HEK293 (cell line): ENCODE data around the gene SLC29A3.

ENCODE experiments used
- CTCF ChIA-PET: fragments of 350-600 bp; formaldehyde crosslinking; extraction: SDS; loops from one replicate; lab custom pipeline; 2021; ENCODE audit warnings: antibody characterized with exemption; lab: Yijun Ruan, JAX
- POLR2A ChIA-PET: fragments of 300-600 bp; formaldehyde crosslinking; extraction: SDS; loops from one replicate; lab custom pipeline; 2020; ENCODE audit warnings: antibody characterized with exemption, inconsistent platforms; lab: Yijun Ruan, JAX
- H3K27ac ChIP-seq: fragments of 200-500 bp; sonication (Bioruptor generic); 2 replicates; pipeline ENCODE4 v1.5.1; 2014; ENCODE audit warnings: low read depth, low read length, control low read depth, inconsistent platforms; ENCODE audit errors: extremely low read depth
- H3K36me3 ChIP-seq, 2 experiments: fragments of 200-500 bp in 1 of 2; sonication (Bioruptor generic) in 1 of 2; 1 replicate in 1 of 2; 2 replicates in 1 of 2; pipeline ENCODE4 v1.5.1; 2014 to 2017; ENCODE audit warnings: inconsistent platforms in 2 of 2, low read length in 2 of 2; ENCODE audit not compliant: control insufficient read depth in 2 of 2, insufficient read depth in 1 of 2
- H3K4me1 ChIP-seq: fragments of 200-500 bp; sonication (Bioruptor generic); 2 replicates; pipeline ENCODE4 v1.5.1; 2014; ENCODE audit warnings: mild to moderate bottlenecking, low read length, inconsistent platforms; ENCODE audit not compliant: control insufficient read depth, insufficient read depth
- H3K4me3 ChIP-seq: 2 replicates; pipeline ENCODE4 v1.5.1; 2011; ENCODE audit warnings: low read depth, mild to moderate bottlenecking, control low read depth, low read length, moderate library complexity
- H3K9me3 ChIP-seq: fragments of 200-500 bp; sonication (Bioruptor generic); 2 replicates; pipeline ENCODE4 v1.5.1; 2014; ENCODE audit warnings: low read depth, low read length, inconsistent platforms; ENCODE audit not compliant: control insufficient read depth, insufficient read depth
- GFI1B ChIP-seq: fragments of 450-650 bp; formaldehyde crosslinking; IDR thresholded peaks from 2 replicates; pipeline ENCODE4 v1.5.1; 2016; ENCODE audit warnings: missing biosample characterization, missing genetic modification characterization
- HOXD13 ChIP-seq: sonication (generic); formaldehyde crosslinking; IDR thresholded peaks from 2 replicates; pipeline ENCODE4 v1.8.0; 2022; ENCODE audit warnings: missing genetic modification reagents, borderline replicate concordance
- PRDM1 ChIP-seq: fragments of 450-650 bp; formaldehyde crosslinking; IDR thresholded peaks from 2 replicates; pipeline ENCODE4; 2016; ENCODE audit warnings: missing biosample characterization, missing genetic modification characterization
- REST ChIP-seq: fragments of 450-650 bp; formaldehyde crosslinking; IDR thresholded peaks from 2 replicates; pipeline ENCODE4 v1.5.1; 2016; ENCODE audit warnings: missing biosample characterization, missing genetic modification characterization
- SP2 ChIP-seq: fragments of 450-650 bp; formaldehyde crosslinking; IDR thresholded peaks from 2 replicates; pipeline ENCODE4 v1.5.1; 2016; ENCODE audit warnings: missing biosample characterization, missing genetic modification characterization
- TRIM28 ChIP-seq: IDR thresholded peaks from 2 replicates; pipeline ENCODE4 v1.6.1; 2011; ENCODE audit warnings: low read length, control low read depth, borderline replicate concordance
- YY2 ChIP-seq: fragments of 450-650 bp; formaldehyde crosslinking; IDR thresholded peaks from 2 replicates; pipeline ENCODE4 v1.5.1; 2016; ENCODE audit warnings: missing biosample characterization, missing genetic modification characterization
- ZBTB17 ChIP-seq: fragments of 450-650 bp; formaldehyde crosslinking; IDR thresholded peaks from 2 replicates; pipeline ENCODE4 v1.5.1; 2016; ENCODE audit warnings: missing biosample characterization, missing genetic modification characterization
- ZBTB7A ChIP-seq: fragments of 450-650 bp; formaldehyde crosslinking; IDR thresholded peaks from 2 replicates; pipeline ENCODE4 v1.5.1; 2016; ENCODE audit warnings: low read depth, missing biosample characterization, missing genetic modification characterization
- ZNF26 ChIP-seq: fragments of 450-650 bp; formaldehyde crosslinking; IDR thresholded peaks from 2 replicates; pipeline ENCODE4 v1.5.1; 2016; ENCODE audit warnings: missing biosample characterization, missing genetic modification characterization
- ZNF280D ChIP-seq: fragments of 450-650 bp; formaldehyde crosslinking; IDR thresholded peaks from 2 replicates; pipeline ENCODE4 v1.5.1; 2016; ENCODE audit warnings: missing biosample characterization, missing genetic modification characterization
- ZNF548 ChIP-seq: fragments of 450-650 bp; formaldehyde crosslinking; IDR thresholded peaks from 2 replicates; pipeline ENCODE4 v1.5.1; 2016; ENCODE audit warnings: missing biosample characterization, missing genetic modification characterization
- ZNF596 ChIP-seq: fragments of 450-650 bp; IDR thresholded peaks from 2 replicates; pipeline ENCODE4 v1.5.0; 2018; ENCODE audit warnings: missing biosample characterization, mild to moderate bottlenecking, missing genetic modification characterization, moderate library complexity
- ZNF654 ChIP-seq: fragments of 450-650 bp; formaldehyde crosslinking; IDR thresholded peaks from 2 replicates; pipeline ENCODE4 v1.5.1; 2016; ENCODE audit warnings: low read depth, missing biosample characterization, missing genetic modification characterization
- ZNF677 ChIP-seq: fragments of 450-650 bp; IDR thresholded peaks from 2 replicates; pipeline ENCODE4 v1.5.0; 2018; ENCODE audit warnings: missing biosample characterization, mild to moderate bottlenecking, missing genetic modification characterization, moderate library complexity
- ZNF791 ChIP-seq: fragments of 450-650 bp; formaldehyde crosslinking; IDR thresholded peaks from 2 replicates; pipeline ENCODE4 v1.5.1; 2016; ENCODE audit warnings: missing biosample characterization, missing genetic modification characterization

The SLC29A3 gene

GRCh38 chr10:71370031-71370430, 51.0 kb downstream of the SLC29A3 start:
- Histone ChIP-seq H3K27ac (no peak overlapping the region), H3K9me3 (no peaks in the 10 kb centered on the region), H3K4me3 (no peak overlapping the region), H3K4me1 (no peaks in the 10 kb centered on the region), H3K36me3 (no peaks in the 10 kb centered on the region)
- no peak for TF ChIP-seq SP2
- no peak for TF ChIP-seq ZBTB17
- TF ChIP-seq ZBTB7A (tag by site-specific recombination) = no peak
- no peak for TF ChIP-seq ZNF548 (tag by site-specific recombination)
- no peak for TF ChIP-seq HOXD13 (CRISPR knock-in tag)
- no peak for TF ChIP-seq PRDM1 (tag by site-specific recombination)
- TF ChIP-seq ZNF280D = no peak
- TF ChIP-seq TRIM28 = no peak
- no peak for TF ChIP-seq ZNF654 (tag by site-specific recombination)
- no peak for TF ChIP-seq REST (tag by site-specific recombination)
- no peak for TF ChIP-seq ZNF677 (tag by site-specific recombination)
- no peak for TF ChIP-seq YY2 (tag by site-specific recombination)
- no peak for TF ChIP-seq ZNF26
- ChIA-PET POLR2A (no interaction called here), CTCF (interaction anchor here (0.6 to 3.5 kb wide), 3 partner anchors 14 to 1777 kb away, joined by 3 to 11 read pairs (median 4); no protein-coding TSS in a partner anchor)

- TF ChIP-seq ZNF596 (tag by site-specific recombination) (no peak), TRIM28 (no peak), GFI1B (tag by site-specific recombination) (no peak), ZNF791 (no peak)
- H3K4me1 ChIP-seq = no peaks in the 10 kb centered on the region
- ChIA-PET POLR2A (no interaction called here), CTCF (interaction anchor here (0.8 to 2.0 kb wide), 2 partner anchors 12 to 52 kb away, joined by 3 to 10 read pairs; partner anchors contain the start of gene SLC29A3)
- H3K36me3 ChIP-seq = no peaks in the 10 kb centered on the region
- H3K9me3 ChIP-seq = no peaks in the 10 kb centered on the region
- no peak overlapping the region for H3K4me3 ChIP-seq
- H3K27ac ChIP-seq = no peak overlapping the region
Measured at GRCh38 chr10:71371750-71372166, 52.7 kb downstream of the SLC29A3 start.
